ENCODE data around the gene LDHA.

DNA sequence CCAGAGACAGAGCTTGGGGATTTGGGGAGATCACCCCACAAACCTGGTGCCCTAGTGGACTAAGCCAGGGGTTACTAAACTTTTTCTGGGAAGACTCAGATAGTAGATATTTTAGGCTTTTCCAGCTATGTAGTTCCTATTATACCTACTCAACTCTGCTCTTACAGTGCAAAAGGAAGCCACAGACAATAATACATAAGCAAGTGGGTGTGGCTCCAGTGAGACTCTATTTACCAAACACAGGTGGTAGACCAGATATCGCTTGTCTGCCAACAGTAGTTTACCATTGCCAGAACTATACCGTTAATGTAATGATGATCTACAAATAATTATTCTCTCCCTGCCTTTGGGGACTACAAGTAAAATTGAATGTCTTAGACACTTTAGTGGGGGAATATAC lies 24.7 kb downstream of the LDHA start:
- TF ChIP-seq, protein P1, sequence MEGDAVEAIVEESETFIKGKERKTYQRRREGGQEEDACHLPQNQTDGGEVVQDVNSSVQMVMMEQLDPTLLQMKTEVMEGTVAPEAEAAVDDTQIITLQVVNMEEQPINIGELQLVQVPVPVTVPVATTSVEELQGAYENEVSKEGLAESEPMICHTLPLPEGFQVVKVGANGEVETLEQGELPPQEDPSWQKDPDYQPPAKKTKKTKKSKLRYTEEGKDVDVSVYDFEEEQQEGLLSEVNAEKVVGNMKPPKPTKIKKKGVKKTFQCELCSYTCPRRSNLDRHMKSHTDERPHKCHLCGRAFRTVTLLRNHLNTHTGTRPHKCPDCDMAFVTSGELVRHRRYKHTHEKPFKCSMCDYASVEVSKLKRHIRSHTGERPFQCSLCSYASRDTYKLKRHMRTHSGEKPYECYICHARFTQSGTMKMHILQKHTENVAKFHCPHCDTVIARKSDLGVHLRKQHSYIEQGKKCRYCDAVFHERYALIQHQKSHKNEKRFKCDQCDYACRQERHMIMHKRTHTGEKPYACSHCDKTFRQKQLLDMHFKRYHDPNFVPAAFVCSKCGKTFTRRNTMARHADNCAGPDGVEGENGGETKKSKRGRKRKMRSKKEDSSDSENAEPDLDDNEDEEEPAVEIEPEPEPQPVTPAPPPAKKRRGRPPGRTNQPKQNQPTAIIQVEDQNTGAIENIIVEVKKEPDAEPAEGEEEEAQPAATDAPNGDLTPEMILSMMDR (conservative IDR thresholded peaks at IDR 0.05; ENCODE audit: low read depth, low read length): no peak
- TF ChIP-seq EZH2 (IDR thresholded peaks at IDR 0.05; ENCODE audit: borderline replicate concordance, low read depth, low read length, poor library complexity, severe bottlenecking): no peak
